ENCODE results near the gene CRKL. TPM values are rescaled to one million over a fixed set of nuclear protein-coding genes. Genes with fewer than 3 reads are reported as not detected.

Gene CRKL
- total and polyA plus RNA-seq, 11 donors = 22.4 to 64.2 (median 52.9) TPM

- peaks cover 0 to 72% (median 62%) of the 10 kb centered on the region in 9 donors for H3K36me3 ChIP-seq
- H3K27me3 ChIP-seq = no peaks in the 10 kb centered on the region
- peaks cover 0 to 8% (median 5%) of the 10 kb centered on the region in 12 donors for H3K4me1 ChIP-seq
- TF ChIP-seq CTCF (IDR thresholded peaks at IDR 0.05) = no peak
- no peak for TF ChIP-seq POLR2A (IDR thresholded peaks at IDR 0.05)
- no peak overlapping the region for H3K4me3 ChIP-seq
- intact Hi-C loops (cut with DNase I) = no loop called here
- 93 to 94% (median 94%) methylated on average over 3 of the region's 3 CpGs for WGBS, 4 donors
- DNase-seq (no peak), ATAC-seq (no peak)
- H3K9me3 ChIP-seq = no peaks in the 10 kb centered on the region
- no peak overlapping the region for H3K27ac ChIP-seq
Measured at GRCh38 chr22:20873214-20873613, 44.0 kb upstream of the CRKL start.

DNA sequence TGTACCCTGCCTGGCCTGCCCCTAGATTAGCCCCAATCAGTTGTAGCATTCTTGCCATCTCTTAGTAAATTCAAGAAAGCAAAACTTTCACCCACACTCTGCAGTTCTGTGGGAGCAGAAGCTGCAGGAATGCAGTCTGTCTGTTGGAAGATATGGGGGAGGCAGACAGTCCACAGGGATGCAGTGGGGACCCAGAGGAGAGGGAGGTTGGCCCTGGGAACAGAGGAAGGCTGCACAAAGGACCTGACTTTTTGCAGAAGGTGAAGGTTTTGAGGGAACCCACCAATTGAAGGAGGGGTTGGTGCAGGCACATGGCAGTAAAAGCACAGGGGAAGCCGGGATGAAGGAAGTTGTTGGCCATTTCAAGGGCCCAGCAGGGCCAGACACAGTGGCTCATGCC is 41.9 kb upstream of the CRKL start:
- ATAC-seq = no peak
- Histone ChIP-seq H3K4me3 (no peak overlapping the region), H3K4me1 (no peaks in the 10 kb centered on the region), H3K27me3 (no peaks in the 10 kb centered on the region), H3K36me3 (peaks cover 0 to 82% (median 61%) of the 10 kb centered on the region in 9 donors), H3K9me3 (no peaks in the 10 kb centered on the region), H3K27ac (no peak overlapping the region)
- no peak for DNase-seq
- TF ChIP-seq POLR2A (IDR thresholded peaks at IDR 0.05) = no peak
- TF ChIP-seq CTCF (IDR thresholded peaks at IDR 0.05) = no peak
- intact Hi-C loops (cut with DNase I) = no loop called here
- 83 to 94% (median 86%) methylated on average over 1 of the region's 1 CpG for WGBS, 4 donors

- no peak overlapping the region for H3K4me3 ChIP-seq
- no peaks in the 10 kb centered on the region for H3K27me3 ChIP-seq
- H3K36me3 ChIP-seq = peaks cover 0 to 84% (median 56%) of the 10 kb centered on the region in 9 donors
- intact Hi-C loops (cut with DNase I) = no loop called here
- DNase-seq (no peak), ATAC-seq (no peak)
- H3K27ac ChIP-seq = no peak overlapping the region
- no peaks in the 10 kb centered on the region for H3K4me1 ChIP-seq
- TF ChIP-seq CTCF (IDR thresholded peaks at IDR 0.05) (no peak), POLR2A (IDR thresholded peaks at IDR 0.05) (no peak)
- 94 to 100% (median 97%) methylated on average over 3 of the region's 3 CpGs for WGBS, 4 donors
- no peaks in the 10 kb centered on the region for H3K9me3 ChIP-seq
Measured at GRCh38 chr22:20877715-20878114, 39.5 kb upstream of the CRKL start.

- Histone ChIP-seq H3K4me1 (peaks cover 0 to 18% (median 11%) of the 10 kb centered on the region in 12 donors), H3K27me3 (no peaks in the 10 kb centered on the region), H3K36me3 (peaks cover 2 to 87% (median 59%) of the 10 kb centered on the region in 9 donors), H3K4me3 (no peak overlapping the region), H3K27ac (no peak overlapping the region), H3K9me3 (no peaks in the 10 kb centered on the region)
- intact Hi-C loops (cut with DNase I) = loop anchor here in 3 of 10 donors (5.0 to 10.0 kb wide), 4 partner anchors 36 to 134 kb away; partner anchors contain the start of genes AIFM3 (in 2 of the 3), CRKL (in 1 of the 3) and P2RX6 (in 1 of the 3)
- DNase-seq (no peak), ATAC-seq (no peak)
- 89 to 97% (median 90%) methylated on average over 4 to 5 of the region's 5 CpGs for WGBS, 4 donors
- TF ChIP-seq CTCF (IDR thresholded peaks at IDR 0.05) (no peak), POLR2A (IDR thresholded peaks at IDR 0.05) (no peak)
Measured at GRCh38 chr22:20881231-20881630, 36.0 kb upstream of the CRKL start.

Data from heart left ventricle (tissue), 16 donors.